ENCODE results near the gene TSPAN9.

DNA sequence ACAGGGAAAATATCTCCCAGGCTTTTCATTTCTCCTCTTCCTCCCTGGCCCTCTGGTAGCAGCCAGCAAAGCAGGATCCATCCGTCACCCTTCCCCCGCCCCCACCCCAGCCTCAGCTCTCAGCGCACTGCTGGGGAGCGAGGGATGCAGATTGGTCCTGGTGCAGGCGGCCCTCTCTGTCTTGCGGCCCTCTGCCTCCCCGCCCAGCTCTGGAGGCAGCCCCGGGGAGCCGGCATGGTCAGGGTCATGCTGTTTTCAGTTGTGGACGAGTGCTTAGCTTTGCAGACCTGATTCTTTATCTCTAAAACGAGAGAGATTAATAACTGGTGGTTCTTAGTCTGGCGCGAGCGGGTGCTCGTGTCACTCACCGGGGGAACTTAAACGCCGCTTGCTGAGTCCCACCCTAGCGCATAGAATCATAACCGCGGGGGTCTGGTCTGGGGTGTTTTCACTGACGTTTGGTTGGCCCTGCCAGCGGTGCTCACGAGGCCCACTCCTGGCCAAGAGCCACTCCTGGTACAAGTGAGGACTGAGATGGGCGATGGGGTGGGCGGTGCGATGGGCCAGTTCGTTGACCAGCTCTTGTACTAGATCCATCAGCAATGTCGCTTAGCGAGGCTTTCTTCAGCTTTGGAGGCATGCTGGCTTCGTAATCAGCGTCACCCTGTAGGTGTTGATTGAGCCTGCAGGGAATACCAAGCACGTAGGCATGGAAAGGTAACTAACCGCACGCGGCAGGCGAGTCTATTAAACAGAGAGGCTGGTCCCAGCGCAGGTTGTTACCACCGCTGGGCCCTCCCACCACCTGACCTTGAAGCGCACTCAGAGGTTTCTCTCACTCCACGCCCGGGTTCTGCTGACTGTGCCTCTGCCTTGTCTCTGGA is 95.2 kb downstream of the TSPAN9 start:
- TF ChIP-seq, protein P1, sequence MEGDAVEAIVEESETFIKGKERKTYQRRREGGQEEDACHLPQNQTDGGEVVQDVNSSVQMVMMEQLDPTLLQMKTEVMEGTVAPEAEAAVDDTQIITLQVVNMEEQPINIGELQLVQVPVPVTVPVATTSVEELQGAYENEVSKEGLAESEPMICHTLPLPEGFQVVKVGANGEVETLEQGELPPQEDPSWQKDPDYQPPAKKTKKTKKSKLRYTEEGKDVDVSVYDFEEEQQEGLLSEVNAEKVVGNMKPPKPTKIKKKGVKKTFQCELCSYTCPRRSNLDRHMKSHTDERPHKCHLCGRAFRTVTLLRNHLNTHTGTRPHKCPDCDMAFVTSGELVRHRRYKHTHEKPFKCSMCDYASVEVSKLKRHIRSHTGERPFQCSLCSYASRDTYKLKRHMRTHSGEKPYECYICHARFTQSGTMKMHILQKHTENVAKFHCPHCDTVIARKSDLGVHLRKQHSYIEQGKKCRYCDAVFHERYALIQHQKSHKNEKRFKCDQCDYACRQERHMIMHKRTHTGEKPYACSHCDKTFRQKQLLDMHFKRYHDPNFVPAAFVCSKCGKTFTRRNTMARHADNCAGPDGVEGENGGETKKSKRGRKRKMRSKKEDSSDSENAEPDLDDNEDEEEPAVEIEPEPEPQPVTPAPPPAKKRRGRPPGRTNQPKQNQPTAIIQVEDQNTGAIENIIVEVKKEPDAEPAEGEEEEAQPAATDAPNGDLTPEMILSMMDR (IDR thresholded peaks at IDR 0.05), result no peak
- TF ChIP-seq POLR2A (IDR thresholded peaks at IDR 0.05), result no peak
- no peak for TF ChIP-seq POLR2AphosphoS5 (IDR thresholded peaks at IDR 0.05)
